K562 (cell line): ENCODE measurements around the gene DGCR2. TPM values are rescaled to one million over a fixed set of nuclear protein-coding genes. Genes with fewer than 3 reads are reported as not detected.

Experiments
- CBX2 ChIP-seq: fragments of 200-600 bp; sonication (generic); IDR thresholded peaks from one replicate; pipeline ENCODE4 v1.6.1; 2012; ENCODE audit warnings: mild to moderate bottlenecking, low read length, inconsistent platforms; ENCODE audit not compliant: insufficient read depth, poor library complexity, severe bottlenecking
- CXXC5 ChIP-seq: fragments of 250-450 bp; sonication (Bioruptor Pico); IDR thresholded peaks from 2 replicates; pipeline ENCODE4 v1.8.0; 2022; ENCODE audit warnings: inconsistent platforms, mild to moderate bottlenecking, moderate library complexity
- ETS2 ChIP-seq: IDR thresholded peaks from 2 replicates; pipeline ENCODE4 v1.6.1; 2016; ENCODE audit warnings: borderline replicate concordance, missing genetic modification characterization, mild to moderate bottlenecking, moderate library complexity, missing compliant biosample characterization; ENCODE audit not compliant: poor library complexity, severe bottlenecking
- FIP1L1 ChIP-seq: fragments of 200-400 bp; formaldehyde crosslinking; IDR thresholded peaks from 2 replicates; pipeline ENCODE4 v1.6.1; 2018; ENCODE audit warnings: mild to moderate bottlenecking, low read depth, low read length; ENCODE audit not compliant: poor library complexity, severe bottlenecking
- HDAC6 ChIP-seq: IDR thresholded peaks from 2 replicates; pipeline ENCODE4 v1.6.1; 2012; ENCODE audit warnings: low read depth, mild to moderate bottlenecking, control low read depth, inconsistent platforms, low read length, moderate library complexity
- KAT2B ChIP-seq: IDR thresholded peaks from one replicate; pipeline ENCODE4 v1.6.1; 2012; ENCODE audit warnings: low read depth, mild to moderate bottlenecking, control low read depth, inconsistent platforms, low read length, moderate library complexity
- KDM2B ChIP-seq: fragments of 250-450 bp; sonication (Bioruptor Pico); IDR thresholded peaks from 2 replicates; pipeline ENCODE4 v1.8.0; 2021; ENCODE audit warnings: mild to moderate bottlenecking, moderate library complexity
- MAFK ChIP-seq: IDR thresholded peaks from 2 replicates; pipeline ENCODE4 v1.6.1; 2011; ENCODE audit warnings: low read length, improper control_type of control experiment
- MCM7 ChIP-seq, 2 experiments: fragments of 450-650 bp; IDR thresholded peaks; 2 replicates each; pipeline ENCODE4 v1.6.1; 2016 to 2018
- PCBP2 ChIP-seq: fragments of 200-400 bp; formaldehyde crosslinking; IDR thresholded peaks from 2 replicates; pipeline ENCODE4 v1.6.1; 2018; ENCODE audit warnings: low read length, low read depth, mild to moderate bottlenecking, moderate library complexity; ENCODE audit not compliant: poor library complexity, severe bottlenecking
- PRMT5 ChIP-seq: sonication (generic); formaldehyde crosslinking; IDR thresholded peaks from 2 replicates; pipeline ENCODE4 v1.5.0; 2020; ENCODE audit warnings: missing genetic modification reagents
- RBM14 ChIP-seq: fragments of 200-400 bp; formaldehyde crosslinking; IDR thresholded peaks from 2 replicates; pipeline ENCODE4 v1.6.1; 2018; ENCODE audit warnings: low read depth, mild to moderate bottlenecking, low read length, moderate library complexity, borderline replicate concordance; ENCODE audit not compliant: insufficient read depth
- SMARCC2 ChIP-seq: fragments of 450-650 bp; IDR thresholded peaks from 2 replicates; pipeline ENCODE4 v1.6.1; 2017; ENCODE audit warnings: antibody characterized with exemption, moderate library complexity, mild to moderate bottlenecking, low read depth
- SREBF1 ChIP-seq: fragments of 150-350 bp; IDR thresholded peaks from 2 replicates; pipeline ENCODE4 v1.6.1; 2014; ENCODE audit warnings: antibody characterized with exemption, low read depth, low read length, borderline replicate concordance
- TEAD4 ChIP-seq, 2 experiments: sonication (generic) in 1 of 2; formaldehyde crosslinking in 1 of 2; IDR thresholded peaks; 2 replicates each; pipeline versions ENCODE4 v1.6.1 to v1.8.0; 2012 to 2022; ENCODE audit warnings: borderline replicate concordance in 1 of 2, inconsistent platforms in 1 of 2, low read length in 1 of 2, mild to moderate bottlenecking in 1 of 2, missing genetic modification reagents in 1 of 2
- ZNF121 ChIP-seq: sonication (generic); formaldehyde crosslinking; conservative IDR thresholded peaks from 2 replicates; pipeline ENCODE4 v1.8.0; 2022; ENCODE audit warnings: missing genetic modification reagents
- ZNF3 ChIP-seq: fragments of 250-450 bp; sonication (Bioruptor Pico); IDR thresholded peaks from 2 replicates; pipeline ENCODE4 v1.5.0; 2021; ENCODE audit warnings: mild to moderate bottlenecking, moderate library complexity
- ZNF347 ChIP-seq: fragments of 450-650 bp; formaldehyde crosslinking; IDR thresholded peaks from 2 replicates; pipeline ENCODE4 v1.4.0; 2020; ENCODE audit warnings: low read depth, mild to moderate bottlenecking, moderate library complexity
- ZNF41 ChIP-seq: fragments of 250-450 bp; sonication (Bioruptor Pico); conservative IDR thresholded peaks from 2 replicates; pipeline ENCODE4 v1.4.0; 2020; ENCODE audit warnings: mild to moderate bottlenecking
- ZNF444 ChIP-seq: fragments of 250-450 bp; sonication (Bioruptor Pico); IDR thresholded peaks from 2 replicates; pipeline ENCODE4 v1.4.0; 2020; ENCODE audit warnings: mild to moderate bottlenecking, moderate library complexity
- ZNF644 ChIP-seq: fragments of 200-800 bp; sonication (Bioruptor generic); IDR thresholded peaks from 2 replicates; pipeline ENCODE4 v1.6.1; 2016; ENCODE audit warnings: low read depth, missing genetic modification characterization, missing compliant biosample characterization
- polyA plus RNA-seq, 8 experiments: library from polyadenylated mRNA; depleted of rRNA in 4 of 8; stranded (reverse) in 5 of 8; unstranded in 3 of 8; fragments of >200 nt; fragmentation: Nextera tagmentation in 2 of 8; fragmentation: Illumina TruSeq in 1 of 8; extraction: Ambion mirVana in 2 of 8; extraction: Trizol in 1 of 8; gene quantifications; 2 replicates each; pipeline versions ENCODE4 v1.2.1 to v1.2.3, GENCODE V29; 2011 to 2014; ENCODE audit warnings: inconsistent platforms in 1 of 8, missing spikeins in 1 of 8
- total RNA-seq, 7 experiments: library from RNA; depleted of rRNA in 6 of 7; stranded (reverse); fragments of >200 nt in 6 of 7; fragmentation: Illumina TruSeq in 2 of 7; extraction: Trizol in 2 of 7; gene quantifications; 2 replicates each; pipeline versions ENCODE4 v1.2.1 to v1.2.3, GENCODE V29; 2011 to 2021; ENCODE audit warnings: low replicate concordance in 1 of 7
- TF ChIP-seq, protein P1 (sequence below): sonication (generic); formaldehyde crosslinking; IDR thresholded peaks from 2 replicates; pipeline ENCODE4 v1.8.0; 2022; ENCODE audit warnings: missing genetic modification reagents, mild to moderate bottlenecking, moderate library complexity, borderline replicate concordance
- TF ChIP-seq, protein P2 (sequence below): IDR thresholded peaks from 2 replicates; pipeline ENCODE4 v1.6.1; 2016; ENCODE audit warnings: missing genetic modification characterization, missing compliant biosample characterization
- TF ChIP-seq, protein P3 (sequence below): fragments of 450-650 bp; IDR thresholded peaks from 2 replicates; pipeline ENCODE4 v1.6.1; 2014; ENCODE audit warnings: low read depth, mild to moderate bottlenecking, moderate library complexity, borderline replicate concordance

The DGCR2 gene
- total and polyA plus RNA-seq, 9 of the 15 experiments (the other 6 are each of a cell fraction or from before 2014, with no cell fraction given): 0.69 to 101 (median 56.4) TPM

DNA sequence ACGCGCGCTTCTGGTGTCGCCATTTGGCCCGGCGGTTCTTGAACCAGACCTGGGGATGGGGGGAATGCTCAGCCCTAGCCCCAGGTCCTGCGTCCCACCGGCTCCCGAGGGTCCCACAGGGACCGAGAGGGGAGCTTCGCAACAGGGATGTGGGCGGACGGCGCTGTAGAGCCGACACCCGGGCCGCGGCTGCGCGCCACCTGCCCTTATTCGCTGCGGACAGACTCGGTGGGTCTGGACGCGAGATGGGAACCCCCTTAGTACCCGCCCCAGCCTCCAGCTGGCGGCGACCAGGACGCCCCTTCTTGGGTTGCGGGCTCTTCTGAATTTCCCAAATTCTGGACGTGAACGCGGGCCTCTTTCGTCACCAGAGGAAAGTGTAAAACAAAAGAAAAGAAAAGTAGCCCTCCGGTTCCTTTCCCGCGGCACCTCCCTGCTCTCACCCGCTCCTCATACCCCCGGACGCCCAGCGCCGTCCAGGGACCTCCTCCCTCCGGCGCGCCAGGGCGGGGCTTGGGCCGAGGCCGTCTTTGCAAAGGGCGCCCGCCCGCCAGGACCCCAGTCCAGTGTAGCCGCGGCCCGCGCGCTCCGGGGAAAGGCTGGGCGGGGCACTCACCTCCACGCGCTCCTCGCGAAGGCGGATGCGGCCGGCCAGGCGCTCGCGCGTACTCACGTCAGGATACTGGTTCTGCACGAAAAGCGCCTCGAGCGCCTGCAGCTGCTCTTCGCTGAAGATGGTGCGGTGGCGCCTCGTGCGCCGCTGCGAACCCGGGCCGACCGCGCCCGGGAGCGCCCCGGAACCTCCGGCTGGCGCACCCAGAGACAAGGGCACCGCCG lies 27.1 kb upstream of the DGCR2 start (continued):
- 0 out of 2 replicates have a peak, but pooled peaks have one; percentile 29 for TF ChIP-seq RBM14
- TF ChIP-seq ZNF41: no peak
- no peak for TF ChIP-seq PCBP2
- no peak for TF ChIP-seq CBX2
- no peak for TF ChIP-seq ZNF444
- no peak for TF ChIP-seq CXXC5 (CRISPR knock-in tag)
- TF ChIP-seq, protein P1, sequence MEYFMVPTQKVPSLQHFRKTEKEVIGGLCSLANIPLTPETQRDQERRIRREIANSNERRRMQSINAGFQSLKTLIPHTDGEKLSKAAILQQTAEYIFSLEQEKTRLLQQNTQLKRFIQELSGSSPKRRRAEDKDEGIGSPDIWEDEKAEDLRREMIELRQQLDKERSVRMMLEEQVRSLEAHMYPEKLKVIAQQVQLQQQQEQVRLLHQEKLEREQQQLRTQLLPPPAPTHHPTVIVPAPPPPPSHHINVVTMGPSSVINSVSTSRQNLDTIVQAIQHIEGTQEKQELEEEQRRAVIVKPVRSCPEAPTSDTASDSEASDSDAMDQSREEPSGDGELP (CRISPR knock-in tag): no peak
- no peak for TF ChIP-seq ZNF3
- TF ChIP-seq KAT2B: no peak
- TF ChIP-seq ZNF347: no peak
- TF ChIP-seq FIP1L1: peak; percentile 39
- no peak for TF ChIP-seq MAFK
- no peak for TF ChIP-seq SREBF1
- no peak for TF ChIP-seq KDM2B (CRISPR knock-in tag)
- TF ChIP-seq, protein P2, sequence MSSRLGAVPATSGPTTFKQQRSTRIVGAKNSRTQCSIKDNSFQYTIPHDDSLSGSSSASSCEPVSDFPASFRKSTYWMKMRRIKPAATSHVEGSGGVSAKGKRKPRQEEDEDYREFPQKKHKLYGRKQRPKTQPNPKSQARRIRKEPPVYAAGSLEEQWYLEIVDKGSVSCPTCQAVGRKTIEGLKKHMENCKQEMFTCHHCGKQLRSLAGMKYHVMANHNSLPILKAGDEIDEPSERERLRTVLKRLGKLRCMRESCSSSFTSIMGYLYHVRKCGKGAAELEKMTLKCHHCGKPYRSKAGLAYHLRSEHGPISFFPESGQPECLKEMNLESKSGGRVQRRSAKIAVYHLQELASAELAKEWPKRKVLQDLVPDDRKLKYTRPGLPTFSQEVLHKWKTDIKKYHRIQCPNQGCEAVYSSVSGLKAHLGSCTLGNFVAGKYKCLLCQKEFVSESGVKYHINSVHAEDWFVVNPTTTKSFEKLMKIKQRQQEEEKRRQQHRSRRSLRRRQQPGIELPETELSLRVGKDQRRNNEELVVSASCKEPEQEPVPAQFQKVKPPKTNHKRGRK (tag): no peak
- no peak for TF ChIP-seq PRMT5
- TF ChIP-seq HDAC6: 0 out of 2 replicates have a peak, but pooled peaks have one; percentile 3
- no peak for TF ChIP-seq ZNF644 (tag)
- no peak for TF ChIP-seq SMARCC2
- TF ChIP-seq, protein P3, sequence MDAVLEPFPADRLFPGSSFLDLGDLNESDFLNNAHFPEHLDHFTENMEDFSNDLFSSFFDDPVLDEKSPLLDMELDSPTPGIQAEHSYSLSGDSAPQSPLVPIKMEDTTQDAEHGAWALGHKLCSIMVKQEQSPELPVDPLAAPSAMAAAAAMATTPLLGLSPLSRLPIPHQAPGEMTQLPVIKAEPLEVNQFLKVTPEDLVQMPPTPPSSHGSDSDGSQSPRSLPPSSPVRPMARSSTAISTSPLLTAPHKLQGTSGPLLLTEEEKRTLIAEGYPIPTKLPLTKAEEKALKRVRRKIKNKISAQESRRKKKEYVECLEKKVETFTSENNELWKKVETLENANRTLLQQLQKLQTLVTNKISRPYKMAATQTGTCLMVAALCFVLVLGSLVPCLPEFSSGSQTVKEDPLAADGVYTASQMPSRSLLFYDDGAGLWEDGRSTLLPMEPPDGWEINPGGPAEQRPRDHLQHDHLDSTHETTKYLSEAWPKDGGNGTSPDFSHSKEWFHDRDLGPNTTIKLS: no peak
- no peak for TF ChIP-seq MCM7 (IDR thresholded peaks at IDR 0.05)
- TF ChIP-seq ZNF121 (CRISPR knock-in tag): no peak
- no peak for TF ChIP-seq ETS2
- no peak for TF ChIP-seq TEAD4 (IDR thresholded peaks at IDR 0.05; ENCODE audit: low read length)
- TF ChIP-seq TEAD4 (CRISPR knock-in tag; IDR thresholded peaks at IDR 0.05; ENCODE audit: borderline replicate concordance): no peak
